OCI-LY7 (cell line): ENCODE results near the gene APH1B. TPM values are rescaled to one million over a fixed set of nuclear protein-coding genes. Genes with fewer than 3 reads are reported as not detected.

Experiments
- BruUV-seq: library from RNA; stranded (reverse); fragments of 400-500 nt; replicated peaks from 2 replicates; lab custom pipeline; 2021; lab: Mats Ljungman, UMichigan
- CTCF ChIA-PET: fragments of 300-600 bp; sonication (Branson Sonifier 250); formaldehyde crosslinking; loops from one replicate; lab custom pipeline; 2022; ENCODE audit warnings: antibody characterized with exemption; ENCODE audit not compliant: unreplicated experiment; lab: Charles Lee
- POLR2A ChIA-PET: fragments of 300-600 bp; sonication (Branson Sonifier 250); formaldehyde crosslinking; loops from one replicate; lab custom pipeline; 2022; ENCODE audit warnings: antibody characterized with exemption; lab: Charles Lee
- DNase-seq: peaks from one replicate; pipeline ENCODE4 v3.0.0-alpha.2; 2015; ENCODE audit warnings: low spot score
- H2AFZ ChIP-seq: fragments of 200-600 bp; sonication (generic), shearing (Covaris generic); 2 replicates; pipeline ENCODE4 v1.6.1; 2014; ENCODE audit warnings: mild to moderate bottlenecking, antibody characterized with exemption, low read length, moderate library complexity
- H3K27ac ChIP-seq: fragments of 200-600 bp; sonication (generic); 2 replicates; pipeline ENCODE4 v1.5.1; 2014; ENCODE audit warnings: mixed run types, low read depth, mild to moderate bottlenecking, moderate library complexity, low read length, inconsistent platforms; ENCODE audit not compliant: poor library complexity, severe bottlenecking
- H3K36me3 ChIP-seq: fragments of 200-600 bp; sonication (generic); 2 replicates; pipeline ENCODE4 v1.6.1; 2014; ENCODE audit warnings: mild to moderate bottlenecking, antibody characterized with exemption, low read length, moderate library complexity, mixed read lengths; ENCODE audit not compliant: insufficient read depth
- H3K4me1 ChIP-seq: fragments of 200-600 bp; sonication (generic); 2 replicates; pipeline ENCODE4 v1.5.1; 2014; ENCODE audit warnings: mild to moderate bottlenecking, low read length; ENCODE audit not compliant: insufficient read depth, poor library complexity, severe bottlenecking
- H3K4me2 ChIP-seq: fragments of 200-600 bp; sonication (generic); 2 replicates; pipeline ENCODE4 v1.6.1; 2014; ENCODE audit warnings: mild to moderate bottlenecking, low read length
- H3K4me3 ChIP-seq: fragments of 200-600 bp; sonication (generic); 2 replicates; pipeline ENCODE4 v1.5.1; 2014; ENCODE audit warnings: mild to moderate bottlenecking, low read depth, low read length; ENCODE audit not compliant: poor library complexity, severe bottlenecking
- H3K79me2 ChIP-seq: fragments of 200-600 bp; sonication (generic); 2 replicates; pipeline ENCODE4 v1.6.1; 2016; ENCODE audit warnings: low read depth, mild to moderate bottlenecking, low read length, moderate library complexity, mixed read lengths; ENCODE audit not compliant: insufficient read depth
- H3K9me2 ChIP-seq: fragments of 200-600 bp; sonication (generic); 2 replicates; pipeline ENCODE4 v1.6.1; 2016; ENCODE audit warnings: mild to moderate bottlenecking, low read length, mixed read lengths; ENCODE audit not compliant: insufficient read depth
- H3K9me3 ChIP-seq: fragments of 200-600 bp; sonication (generic); 2 replicates; pipeline ENCODE4 v1.6.1; 2014; ENCODE audit warnings: mild to moderate bottlenecking, mixed run types, low read length, mixed read lengths
- H4K20me1 ChIP-seq: fragments of 200-600 bp; sonication (generic); 2 replicates; pipeline ENCODE4 v1.6.1; 2014; ENCODE audit warnings: mild to moderate bottlenecking, antibody characterized with exemption, low read length, moderate library complexity, mixed read lengths; ENCODE audit not compliant: insufficient read depth
- CTCF ChIP-seq: fragments of 200-600 bp; sonication (generic); conservative IDR thresholded peaks from 2 replicates; pipeline ENCODE4 v1.5.1; 2014; ENCODE audit warnings: mild to moderate bottlenecking, antibody characterized with exemption, low read length, moderate library complexity, mixed read lengths
- EZH2phosphoT487 ChIP-seq: fragments of 200-600 bp; sonication (generic); IDR thresholded peaks from 2 replicates; pipeline ENCODE4 v1.6.1; 2018; ENCODE audit warnings: low read depth, borderline replicate concordance, mild to moderate bottlenecking, mixed run types, antibody characterized with exemption, low read length, moderate library complexity, mixed read lengths
- intact Hi-C: fragments of 100-400 bp; cut with micrococcal nuclease; formaldehyde crosslinking; loops from one replicate; pipeline ENCODE4 v1.10.0; 2022; ENCODE audit not compliant: unreplicated experiment
- total RNA-seq, 2 experiments: library from RNA; depleted of rRNA in 1 of 2; stranded (reverse); fragments of >200 nt in 1 of 2; shearing (Covaris generic) in 1 of 2; gene quantifications; 2 replicates each; pipeline ENCODE4 v1.2.3, GENCODE V29; 2014 to 2022

Gene APH1B
- total RNA-seq, 2 experiments from 2014 or later, result 8.3 to 24.1 TPM

- H3K36me3 ChIP-seq, result no peaks in the 10 kb centered on the region
- no TSS peak for BruUV-seq
- TF ChIP-seq CTCF (no peak), EZH2phosphoT487 (no peak)
- ChIA-PET CTCF (interaction anchor here (0.7 kb wide), 1 partner anchor 250 kb away, joined by 3 read pairs; no protein-coding TSS in a partner anchor), POLR2A (no interaction called here)
- intact Hi-C loops, result no loop called here
- H3K9me3 ChIP-seq, result no peaks in the 10 kb centered on the region
- DNase-seq, result no peak
- H3K27ac ChIP-seq, result no peak overlapping the region
- H3K4me1 ChIP-seq, result no peaks in the 10 kb centered on the region
- H3K79me2 ChIP-seq, result no peaks in the 10 kb centered on the region
- H3K4me2 ChIP-seq, result no peak overlapping the region
- no peak overlapping the region for H3K4me3 ChIP-seq
- H4K20me1 ChIP-seq, result no peaks in the 10 kb centered on the region
- no peak overlapping the region for H2AFZ ChIP-seq
- no peaks in the 10 kb centered on the region for H3K9me2 ChIP-seq
Measured at GRCh38 chr15:63350178-63350621, 72.8 kb downstream of the APH1B start.

GRCh38 chr15:63351170-63351569, 73.8 kb downstream of the APH1B start:
- Histone ChIP-seq H2AFZ (no peak overlapping the region), H4K20me1 (no peaks in the 10 kb centered on the region), H3K4me1 (no peaks in the 10 kb centered on the region), H3K27ac (no peak overlapping the region), H3K79me2 (no peaks in the 10 kb centered on the region), H3K9me2 (no peaks in the 10 kb centered on the region), H3K9me3 (no peaks in the 10 kb centered on the region), H3K4me2 (no peak overlapping the region), H3K4me3 (no peak overlapping the region), H3K36me3 (no peaks in the 10 kb centered on the region)
- POLR2A ChIA-PET, result no interaction called here
- CTCF ChIA-PET, result no interaction called here
- intact Hi-C loops, result no loop called here
- no peak for DNase-seq
- no TSS peak for BruUV-seq
- TF ChIP-seq CTCF (no peak), EZH2phosphoT487 (no peak)

- no peak overlapping the region for H3K4me3 ChIP-seq
- no peak for TF ChIP-seq EZH2phosphoT487
- TF ChIP-seq CTCF, result no peak
- no peaks in the 10 kb centered on the region for H3K9me3 ChIP-seq
- H3K9me2 ChIP-seq, result no peaks in the 10 kb centered on the region
- H3K36me3 ChIP-seq, result no peaks in the 10 kb centered on the region
- ChIA-PET CTCF (no interaction called here), POLR2A (interaction anchor here (1.6 kb wide), 1 partner anchor 10 kb away, joined by 3 read pairs; no protein-coding TSS in a partner anchor)
- no peak overlapping the region for H3K27ac ChIP-seq
- no peaks in the 10 kb centered on the region for H3K79me2 ChIP-seq
- no peaks in the 10 kb centered on the region for H3K4me1 ChIP-seq
- no TSS peak for BruUV-seq
- no peak overlapping the region for H2AFZ ChIP-seq
- intact Hi-C loops, result no loop called here
- H4K20me1 ChIP-seq, result no peaks in the 10 kb centered on the region
- no peak for DNase-seq
- H3K4me2 ChIP-seq, result no peak overlapping the region
Measured at GRCh38 chr15:63352808-63353207, 75.4 kb downstream of the APH1B start.
